ENCODE measurements around the gene ZNF423.

ZNF423 gene

DNA sequence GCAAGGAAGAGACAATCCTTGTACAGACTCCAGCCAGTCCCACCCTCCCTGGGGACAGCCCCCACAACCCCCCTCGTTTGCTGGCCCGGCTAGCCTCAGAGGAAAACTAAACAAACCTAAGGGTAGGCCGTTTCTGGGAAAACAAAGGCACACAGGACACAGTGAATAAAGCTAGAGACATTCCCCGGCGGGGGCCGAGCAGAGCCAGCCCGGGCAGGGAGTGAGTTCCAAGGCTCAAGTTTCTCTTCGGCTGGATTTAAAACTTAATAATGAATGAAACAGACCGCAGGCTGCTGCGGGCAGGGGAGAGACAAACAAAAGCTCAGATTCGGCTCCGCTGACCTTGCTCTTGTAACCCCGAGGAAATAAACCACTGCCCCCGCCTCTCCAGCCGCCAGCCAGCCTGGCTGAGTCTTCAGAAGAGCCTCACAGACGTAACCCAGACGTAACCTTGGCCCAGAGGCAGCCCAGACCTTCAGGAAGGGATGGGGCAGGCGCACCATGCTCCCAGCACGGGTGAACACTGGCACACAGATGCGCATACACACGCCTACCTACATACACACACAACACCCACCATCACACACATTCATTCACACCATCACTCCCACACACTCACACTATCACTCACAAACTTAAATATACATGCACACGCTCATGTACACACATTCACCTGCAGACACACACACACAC lies 216.0 kb downstream of the ZNF423 start:
- DNase-seq (ENCODE audit: low read depth) = no peak

DNA sequence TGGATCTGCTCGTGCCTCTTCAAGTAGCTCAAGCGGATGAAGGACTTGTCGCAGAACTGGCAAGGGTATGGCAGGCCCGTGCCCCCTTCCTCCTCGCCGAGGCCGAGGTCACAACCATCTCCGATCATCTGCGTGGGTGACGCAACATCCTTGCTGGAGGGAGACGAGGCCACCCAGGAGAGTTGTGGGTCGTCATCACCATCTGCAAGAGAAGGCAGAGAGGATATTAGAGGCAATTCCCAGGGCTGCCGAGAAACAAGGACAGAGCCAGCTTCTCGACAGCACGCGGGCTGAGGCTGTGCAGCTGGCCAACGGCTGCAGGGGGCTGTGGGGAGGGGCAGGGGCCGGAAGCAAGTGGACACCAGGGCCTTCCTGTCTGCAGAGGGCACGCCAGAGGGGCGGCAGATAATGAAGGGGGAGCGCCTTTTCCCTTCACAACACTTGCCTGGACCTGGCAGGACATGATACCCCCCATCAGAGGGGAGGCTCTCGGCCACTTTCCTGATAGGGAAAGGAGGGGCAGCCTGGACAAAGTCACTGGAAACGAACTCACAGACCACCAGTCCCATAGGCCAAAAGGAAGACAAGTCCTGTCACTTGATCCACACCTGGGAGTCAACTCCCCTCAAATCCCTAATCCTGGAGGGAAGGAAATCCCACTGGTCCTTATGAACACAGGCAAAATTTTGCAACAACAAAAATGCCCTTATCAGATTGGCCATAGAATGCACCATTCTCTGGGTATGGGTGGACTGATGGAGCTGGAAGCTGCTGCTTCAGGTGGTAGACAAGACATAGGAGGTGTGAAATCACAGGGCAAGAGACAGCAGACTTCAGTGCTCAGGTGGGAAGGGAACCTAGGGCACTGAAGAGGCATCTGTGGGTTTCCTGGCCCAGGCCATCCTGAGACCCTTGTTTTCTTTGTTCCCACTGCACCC lies 217.0 kb downstream of the ZNF423 start:
- no peak for DNase-seq (ENCODE audit: low read depth)

DNA sequence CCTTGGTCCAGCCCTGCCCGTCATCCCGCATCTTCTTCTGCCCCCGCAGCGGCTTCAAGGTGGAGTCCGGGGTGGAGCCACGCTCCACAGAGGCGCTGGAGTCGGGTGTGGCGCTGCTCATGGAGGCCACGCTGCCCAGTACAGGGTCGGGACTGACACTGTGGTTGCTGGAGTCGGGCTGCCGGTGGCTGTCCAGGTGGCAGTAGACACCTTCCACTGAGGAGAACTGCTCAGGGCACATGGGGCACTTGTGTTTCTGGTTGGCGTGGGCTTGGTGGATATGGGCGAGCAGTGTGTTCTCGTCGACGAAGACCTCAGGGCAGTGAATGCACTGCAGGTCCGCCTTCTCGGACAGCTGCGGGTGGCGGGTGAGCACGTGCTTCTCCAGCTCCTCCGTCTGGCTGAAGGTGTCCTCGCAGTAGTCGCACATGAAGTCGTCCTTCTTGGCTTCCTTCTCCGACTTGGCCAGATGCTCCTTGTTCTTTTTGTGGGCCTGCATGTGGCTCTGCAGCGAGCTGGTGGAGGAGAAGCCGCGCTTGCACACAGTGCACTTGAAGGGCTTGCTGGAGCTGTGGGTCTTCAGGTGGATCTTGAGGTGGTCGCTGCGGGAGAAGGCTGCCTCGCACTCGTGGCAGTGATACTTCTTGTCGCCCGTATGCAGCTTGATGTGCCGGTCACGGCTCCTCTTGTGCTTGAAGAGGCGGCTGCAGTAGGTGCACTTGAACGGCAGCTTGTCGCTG lies 217.8 kb downstream of the ZNF423 start:
- DNase-seq (ENCODE audit: low read depth) = no peak

DNA sequence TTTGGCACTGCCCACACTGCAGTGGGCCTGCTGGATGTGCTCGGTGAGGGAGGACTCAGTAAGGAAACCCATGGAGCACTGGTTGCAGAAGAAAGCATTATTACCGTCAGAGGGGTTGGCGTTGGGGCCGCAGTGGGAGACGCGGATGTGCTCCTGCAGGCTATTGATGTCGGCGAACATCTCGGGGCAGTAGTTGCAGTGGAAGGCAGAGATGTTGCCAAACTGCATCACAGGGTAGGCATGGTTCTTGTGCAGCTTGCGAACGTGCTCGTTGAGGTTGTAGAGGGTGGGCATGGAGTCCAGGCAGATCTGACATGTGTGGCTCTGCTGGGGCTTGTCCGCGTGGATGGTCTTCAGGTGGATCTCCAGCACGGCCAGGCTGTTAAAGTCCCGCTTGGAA lies 218.4 kb downstream of the ZNF423 start:
- DNase-seq (ENCODE audit: low read depth) = no peak

DNA sequence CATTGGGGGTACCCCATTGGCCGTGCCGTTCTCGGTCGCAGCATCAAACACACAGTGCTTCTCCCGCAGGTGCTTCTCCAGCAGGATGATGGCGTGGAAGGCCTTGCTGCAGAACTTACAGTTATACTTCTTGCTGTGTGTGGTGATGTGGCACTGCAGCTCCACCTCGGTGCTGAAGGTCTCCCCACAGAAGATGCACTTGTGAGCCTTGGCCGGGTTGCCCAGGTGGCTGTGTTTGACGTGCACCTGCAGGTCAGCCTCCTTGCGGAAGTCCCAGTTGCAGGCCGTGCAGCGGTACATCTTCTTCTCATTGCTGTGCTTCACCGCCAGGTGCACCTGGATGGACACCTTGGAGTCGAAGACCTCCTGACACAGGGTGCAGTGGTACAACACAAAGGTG lies 219.3 kb downstream of the ZNF423 start:
- DNase-seq (ENCODE audit: low read depth) = no peak

DNA sequence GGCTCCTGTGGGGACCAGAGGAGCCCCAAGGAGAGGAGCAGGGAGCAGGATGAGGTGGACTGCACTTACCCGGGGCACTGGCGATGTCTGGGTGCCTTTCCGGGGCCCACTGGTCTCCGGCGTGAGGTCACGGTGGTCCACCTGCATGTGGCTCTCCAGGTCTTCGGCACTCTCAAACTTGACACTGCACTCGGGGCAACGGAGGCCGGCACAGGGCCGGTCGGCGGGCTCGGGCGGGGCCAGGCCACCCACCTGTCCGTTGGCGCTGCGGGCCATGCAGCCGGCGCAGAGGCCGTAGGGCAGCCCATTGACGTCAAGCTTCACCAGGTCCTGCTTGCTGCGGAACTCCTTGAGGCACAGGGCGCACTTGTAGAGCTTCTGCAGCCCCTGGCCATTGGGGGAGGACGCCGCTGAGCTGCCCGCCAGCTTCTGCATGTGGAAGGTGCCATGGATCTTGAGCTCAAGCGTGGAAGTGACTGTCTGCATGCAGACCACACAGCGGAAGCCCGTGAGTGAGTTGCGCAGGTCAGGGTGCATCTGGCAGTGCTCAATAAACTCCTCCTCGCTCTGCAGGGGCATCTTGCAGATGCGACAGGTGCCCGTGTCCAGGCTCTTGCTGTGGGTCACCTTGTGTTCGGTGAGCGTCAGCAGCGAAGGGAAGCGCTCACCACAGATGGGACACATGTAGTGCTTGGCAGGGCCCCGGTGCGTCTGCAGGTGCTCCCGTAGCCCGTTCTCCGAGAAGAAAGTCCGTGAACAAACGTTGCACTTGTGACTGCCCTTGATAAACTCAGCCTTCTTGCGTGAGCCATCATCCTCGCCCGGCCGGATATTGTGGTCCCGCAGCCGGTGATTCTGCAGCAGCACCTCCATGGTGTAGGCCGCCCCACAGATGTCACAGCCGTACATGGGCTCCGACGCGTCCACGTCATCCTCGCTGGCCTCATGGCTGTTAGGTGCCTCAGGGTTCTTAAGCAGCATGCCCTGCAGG lies 220.0 kb downstream of the ZNF423 start:
- DNase-seq (ENCODE audit: low read depth) = no peak

DNA sequence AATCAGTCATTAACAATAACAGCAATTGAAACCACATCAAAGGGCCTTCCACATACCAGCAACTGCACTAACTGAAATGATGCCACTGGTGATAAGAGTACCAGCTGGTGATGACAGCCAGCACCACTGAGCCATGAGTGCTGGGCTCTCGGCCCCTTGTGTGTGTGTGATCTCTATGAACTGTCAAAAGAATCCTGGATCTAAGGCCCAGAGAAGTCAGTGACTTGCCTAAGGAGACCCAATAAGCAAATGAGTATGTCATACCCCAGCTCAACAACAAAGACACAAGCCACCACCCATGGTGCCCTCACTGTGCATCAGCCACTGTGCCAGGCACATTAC lies 220.9 kb downstream of the ZNF423 start:
- no peak for DNase-seq (ENCODE audit: low read depth)

DNA sequence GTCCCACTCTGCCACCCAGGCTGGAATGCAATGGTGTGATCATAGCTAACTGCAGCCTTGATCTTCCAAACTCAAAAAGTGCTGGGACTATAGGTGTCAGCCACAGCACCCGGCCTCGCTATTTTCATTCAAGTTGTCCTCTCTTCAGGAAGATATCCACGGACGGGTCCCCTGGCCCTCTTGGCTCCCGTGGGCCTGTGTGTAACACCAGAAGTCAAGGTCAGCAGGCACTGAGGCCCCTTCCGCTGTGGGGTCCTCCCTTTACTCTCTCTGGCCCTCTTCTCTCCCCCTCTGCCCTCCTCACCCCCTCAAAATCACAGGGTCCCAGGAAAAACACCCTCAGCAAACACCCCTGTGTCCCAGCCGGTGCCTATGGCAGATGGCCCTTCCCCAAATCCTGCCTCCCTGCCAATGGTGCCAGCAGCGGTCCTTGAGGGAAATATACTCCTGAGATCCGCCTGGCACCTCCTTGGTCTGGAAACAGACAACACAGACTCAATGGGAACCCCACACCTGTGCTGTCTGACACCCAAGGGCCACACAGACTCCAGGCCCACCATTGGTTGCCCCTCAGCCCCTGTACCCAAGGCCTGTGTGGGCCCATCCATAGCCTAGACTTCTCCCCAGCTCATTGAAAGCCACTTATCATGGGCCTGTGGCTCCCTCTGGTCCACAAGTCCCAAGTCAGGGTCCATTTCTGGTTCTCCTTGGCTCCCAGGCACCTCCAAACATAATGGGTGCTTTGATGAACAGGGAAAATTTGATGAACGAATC lies 221.5 kb downstream of the ZNF423 start:
- no peak for DNase-seq (ENCODE audit: low read depth)

DNA sequence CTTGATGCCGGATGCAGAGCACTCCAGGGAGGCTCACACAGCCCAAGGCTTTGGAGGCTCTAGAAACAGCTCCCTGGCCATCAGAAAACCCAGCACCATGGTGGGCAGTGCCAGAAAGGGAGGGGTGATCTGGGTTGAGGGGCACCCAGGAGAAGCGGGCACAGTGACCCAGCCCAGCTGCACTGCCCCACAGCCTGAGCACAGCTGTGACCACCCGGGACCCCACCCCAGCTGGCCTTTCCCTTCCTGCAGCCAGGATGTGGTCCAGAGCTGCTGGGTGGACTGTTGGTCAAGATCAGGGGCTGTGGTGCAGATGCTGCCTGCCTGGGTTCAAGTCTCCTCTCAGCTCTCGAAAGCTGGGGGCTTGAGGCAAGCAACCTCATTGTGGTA lies 223.1 kb downstream of the ZNF423 start:
- no peak for DNase-seq (ENCODE audit: low read depth)

DNA sequence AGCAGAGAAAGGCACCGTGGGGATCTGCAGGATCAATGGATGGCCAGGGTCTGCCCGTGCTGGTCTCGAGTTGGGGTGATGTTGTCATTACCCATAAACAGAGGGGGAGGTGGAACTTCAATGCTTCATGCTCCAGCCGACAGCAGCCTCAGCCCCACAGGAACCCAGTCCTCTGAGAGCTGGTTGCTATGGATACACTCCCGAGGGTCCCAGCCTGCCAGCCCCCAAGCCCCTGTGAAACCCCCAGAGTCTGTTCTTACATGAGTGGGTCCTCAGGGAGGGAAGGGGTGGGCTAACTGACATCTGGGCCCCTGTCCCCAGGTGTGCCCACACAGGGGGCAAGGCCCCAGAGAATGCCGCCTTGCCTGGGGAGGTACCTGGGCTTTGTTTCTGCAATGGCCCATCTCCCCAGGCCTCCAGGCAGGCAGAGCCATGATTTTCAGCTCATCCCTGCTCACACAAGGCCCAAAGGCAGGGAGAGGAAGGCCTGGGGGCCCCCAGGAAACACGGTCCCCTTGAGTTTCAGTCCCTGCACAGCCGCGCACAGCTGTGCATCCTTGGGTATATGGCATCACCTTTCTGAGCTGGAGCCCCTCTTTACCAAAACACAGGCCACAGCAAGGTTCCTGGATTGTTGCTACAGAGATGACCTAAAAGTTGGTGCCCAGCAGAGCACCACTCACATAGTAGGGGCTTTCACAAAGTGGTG lies 223.7 kb downstream of the ZNF423 start:
- no peak for DNase-seq (ENCODE audit: low read depth)

DNA sequence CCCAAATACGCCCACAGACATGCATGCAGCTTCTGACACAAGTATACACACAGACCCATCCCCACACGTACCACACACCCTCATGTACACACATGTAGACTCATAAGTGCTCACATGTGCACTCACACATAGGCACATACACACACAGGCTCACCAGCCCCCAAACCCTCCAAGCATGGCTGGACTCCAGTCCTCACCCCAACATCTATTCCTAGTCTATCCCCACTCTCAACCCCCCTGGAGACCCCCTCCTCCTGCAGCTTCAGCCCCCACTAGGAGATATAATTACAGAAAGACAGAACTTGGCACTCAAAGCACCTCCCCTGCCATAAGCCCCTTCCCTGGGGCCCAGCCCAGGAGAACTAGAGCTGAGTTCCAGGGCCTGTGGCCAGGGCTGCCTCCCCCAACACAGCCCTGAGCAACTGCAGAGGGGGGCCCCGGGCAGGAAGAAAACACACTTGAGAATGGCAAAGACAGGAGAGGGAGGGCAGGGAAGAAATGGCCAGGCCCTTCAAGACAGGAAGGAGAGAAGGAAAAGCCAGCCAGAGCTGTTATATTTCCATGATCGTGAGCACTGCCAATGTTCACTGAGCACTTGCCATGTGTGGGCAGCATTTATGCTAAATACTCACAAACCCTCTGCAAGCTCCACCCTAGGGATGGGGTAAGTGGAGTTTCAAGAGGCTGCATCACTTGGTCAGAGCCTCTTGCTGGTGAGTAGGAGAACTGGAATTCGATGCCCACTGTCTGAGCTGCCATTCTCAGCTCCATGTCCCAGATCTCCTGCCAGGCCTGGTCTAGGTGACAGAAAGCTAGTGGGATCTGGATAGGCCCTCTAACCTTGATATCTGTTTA lies 224.5 kb downstream of the ZNF423 start:
- DNase-seq (ENCODE audit: low read depth) = no peak

DNA sequence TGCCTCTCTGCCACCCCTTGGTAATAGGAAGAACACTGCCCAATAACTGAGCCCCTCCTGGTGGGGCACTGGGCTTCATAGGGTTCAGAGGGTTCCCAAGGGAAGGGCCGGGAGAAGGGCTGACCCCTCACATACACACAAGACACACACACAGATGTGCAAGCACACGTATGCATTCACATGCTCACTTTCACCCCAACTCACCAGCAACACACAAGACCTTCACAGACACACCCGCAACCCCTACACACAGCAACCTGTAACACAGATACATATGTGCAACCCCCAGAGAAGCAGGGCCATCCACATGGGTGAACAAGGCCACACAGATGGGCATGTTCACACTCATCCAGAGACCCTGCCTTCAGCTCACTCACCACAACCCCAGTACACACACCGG lies 225.1 kb downstream of the ZNF423 start:
- no peak for DNase-seq (ENCODE audit: low read depth)

DNA sequence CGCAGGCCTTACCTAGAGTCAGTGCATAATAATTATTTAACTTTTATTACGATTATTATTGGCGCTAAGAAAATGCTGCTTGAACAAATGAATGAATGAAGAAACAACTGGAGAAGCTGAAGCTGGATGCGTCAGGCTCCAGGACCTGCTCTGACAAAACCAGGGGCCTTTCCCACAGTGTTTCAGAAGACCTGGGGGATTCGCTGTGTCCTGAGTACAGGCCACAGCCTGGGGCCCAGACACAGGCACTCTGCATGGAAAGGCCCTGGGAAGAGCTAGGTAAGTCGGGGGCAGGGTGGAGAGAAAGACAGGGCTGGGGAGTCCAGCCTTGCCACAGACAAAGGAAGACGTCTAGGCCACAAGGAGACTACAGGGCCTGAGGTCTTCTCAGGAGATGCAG lies 226.1 kb downstream of the ZNF423 start:
- DNase-seq (ENCODE audit: low read depth) = no peak

DNA sequence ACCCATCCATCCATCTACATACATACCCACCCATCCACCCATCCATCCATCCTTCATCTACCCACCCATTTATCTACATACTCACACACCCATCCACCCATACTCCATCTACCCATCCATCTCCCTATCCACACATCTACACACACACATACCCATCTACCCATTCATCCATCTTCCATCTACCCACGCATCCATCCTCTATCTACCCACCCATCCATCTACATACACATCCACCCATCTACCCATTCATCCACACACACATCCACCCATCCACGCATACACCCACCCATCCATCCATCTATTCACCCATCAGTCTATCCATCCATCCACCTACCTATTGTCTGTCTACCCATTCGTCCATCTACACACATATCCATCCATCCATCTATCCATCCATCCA lies 227.8 kb downstream of the ZNF423 start:
- DNase-seq (ENCODE audit: low read depth) = no peak

DNA sequence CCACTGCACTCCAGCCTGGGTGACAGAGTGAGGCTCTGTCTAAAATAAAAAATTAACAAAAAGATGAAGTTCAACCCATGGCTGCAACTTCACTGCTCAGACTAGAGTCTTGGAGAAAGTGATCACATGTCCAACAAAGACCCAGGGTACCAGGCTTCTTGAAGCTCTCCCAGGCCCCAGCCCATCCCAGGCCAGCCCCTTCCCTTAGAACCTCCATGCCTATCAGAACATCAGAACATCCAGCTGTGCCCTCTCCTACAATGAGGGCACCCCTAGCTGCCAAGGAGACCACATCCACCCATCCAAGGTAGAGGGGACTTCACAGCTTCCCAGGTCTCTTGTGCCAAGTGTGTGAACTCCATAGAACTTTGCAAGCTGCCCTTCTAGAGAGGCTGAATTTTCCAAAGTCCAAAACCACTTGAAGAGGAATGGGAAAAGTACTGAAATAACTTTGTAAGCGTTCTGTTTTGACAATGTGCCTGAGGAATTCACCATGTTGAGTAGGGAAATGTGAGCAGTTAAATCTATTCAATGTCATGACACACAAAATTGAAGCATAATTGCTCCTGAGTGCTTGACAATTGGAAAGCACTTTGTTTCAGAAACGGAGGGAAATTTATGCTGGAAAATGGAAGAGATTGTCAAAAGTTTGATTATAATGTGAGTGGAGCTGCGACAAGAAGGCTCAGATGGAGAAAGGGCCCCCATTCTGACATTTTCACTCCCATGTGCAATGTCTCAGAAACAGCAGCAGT lies 230.4 kb downstream of the ZNF423 start:
- no peak for DNase-seq (ENCODE audit: low read depth)

DNA sequence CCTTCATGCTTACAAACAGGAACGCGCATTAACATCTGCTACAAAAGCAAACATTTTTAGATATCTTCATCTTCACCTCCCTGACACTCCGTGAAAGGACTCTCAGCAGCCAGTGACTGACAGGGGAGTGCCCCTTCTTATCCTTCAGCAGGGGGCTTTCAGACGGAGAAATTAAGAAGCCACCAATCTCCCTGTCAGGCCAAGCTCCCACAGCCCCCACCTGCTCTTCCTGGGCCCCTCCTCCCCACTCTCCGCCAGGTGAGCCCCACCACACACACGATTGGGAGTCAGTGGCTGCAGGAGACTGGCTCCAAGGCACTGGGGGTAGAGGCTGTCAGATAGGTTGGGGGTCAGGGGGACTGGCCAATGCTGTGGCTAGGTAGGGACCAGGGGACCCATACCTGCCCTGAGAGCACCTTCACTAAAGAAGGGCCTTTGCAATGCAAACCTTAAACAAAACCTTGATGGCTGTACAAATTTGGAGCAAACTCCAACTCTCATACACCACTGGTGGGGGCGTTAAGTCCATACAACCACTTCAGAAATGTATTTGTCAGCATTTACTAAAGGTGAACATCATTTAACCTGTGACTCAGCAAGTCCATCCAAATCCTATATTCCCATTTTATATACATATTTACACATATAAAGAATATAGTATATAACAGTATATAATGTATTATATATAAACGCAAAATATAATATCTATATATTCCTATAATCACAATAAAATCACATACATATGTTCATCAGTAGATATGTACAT lies 232.2 kb downstream of the ZNF423 start:
- DNase-seq (ENCODE audit: low read depth) = no peak
